Astrocyte of the cerebellum (primary cell): Measurements from ENCODE around the gene PTPN14.

Source experiments
- DNase-seq: peaks from one replicate; pipeline ENCODE4 v3.0.0-alpha.2; 2011; ENCODE audit warnings: low read depth
- H3K4me3 ChIP-seq: 2 replicates; pipeline ENCODE4 v1.5.1; 2011; ENCODE audit warnings: mild to moderate bottlenecking, low read depth, low read length, moderate library complexity
- CTCF ChIP-seq: IDR thresholded peaks from 2 replicates; pipeline ENCODE4 v1.5.1; 2012; ENCODE audit warnings: low read length, low read depth, moderate library complexity, mild to moderate bottlenecking; ENCODE audit errors: missing control alignments
- in situ Hi-C: cut with HindIII; loops from 2 replicates; pipeline ENCODE4 v1.10.0; 2017; ENCODE audit warnings: low sequenced_read_pairs

The PTPN14 gene

GRCh38 chr1:214445199-214445598, 106.2 kb downstream of the PTPN14 start:
- no peak for TF ChIP-seq CTCF
- no peak overlapping the region for H3K4me3 ChIP-seq
- in situ Hi-C loops = no loop called here
- no peak for DNase-seq

GRCh38 chr1:214444182-214444939, 107.0 kb downstream of the PTPN14 start:
- in situ Hi-C loops = no loop called here
- DNase-seq = no peak
- TF ChIP-seq CTCF = no peak
- no peak overlapping the region for H3K4me3 ChIP-seq

GRCh38 chr1:214441119-214441518, 110.3 kb downstream of the PTPN14 start:
- in situ Hi-C loops = no loop called here
- no peak overlapping the region for H3K4me3 ChIP-seq
- no peak for TF ChIP-seq CTCF
- DNase-seq = no peak

GRCh38 chr1:214440219-214440965, 111.0 kb downstream of the PTPN14 start:
- no peak overlapping the region for H3K4me3 ChIP-seq
- TF ChIP-seq CTCF = no peak
- no peak for DNase-seq
- in situ Hi-C loops = no loop called here

- TF ChIP-seq CTCF = no peak
- in situ Hi-C loops = loop anchor here (5.0 kb wide), 2 partner anchors 48 to 77 kb away; no protein-coding TSS in a partner anchor
- H3K4me3 ChIP-seq = no peak overlapping the region
- DNase-seq = no peak
Observed at GRCh38 chr1:214439352-214440119, 111.9 kb downstream of the PTPN14 start.

GRCh38 chr1:214438530-214438929, 112.9 kb downstream of the PTPN14 start:
- TF ChIP-seq CTCF = no peak
- in situ Hi-C loops = loop anchor here (5.0 kb wide), 2 partner anchors 49 to 76 kb away; no protein-coding TSS in a partner anchor
- DNase-seq = no peak
- no peak overlapping the region for H3K4me3 ChIP-seq
